OCI-LY7 (cell line): ENCODE results near the gene NDUFA7.
"Not testable (repeated sequence)": the region's sequence is repeated elsewhere in the genome, so short reads cannot be mapped to it uniquely, and the experiment has no call there.

Source experiments
- CTCF ChIP-seq: fragments of 200-600 bp; sonication (generic); conservative IDR thresholded peaks from 2 replicates; pipeline ENCODE4 v1.5.1; 2014; ENCODE audit warnings: mild to moderate bottlenecking, antibody characterized with exemption, low read length, moderate library complexity, mixed read lengths
- EZH2phosphoT487 ChIP-seq: fragments of 200-600 bp; sonication (generic); IDR thresholded peaks from 2 replicates; pipeline ENCODE4 v1.6.1; 2018; ENCODE audit warnings: low read depth, borderline replicate concordance, mild to moderate bottlenecking, mixed run types, antibody characterized with exemption, low read length, moderate library complexity, mixed read lengths

GRCh38 chr19:8276508-8276907 lies 44.7 kb downstream of the NDUFA7 start:
- TF ChIP-seq CTCF, EZH2phosphoT487: not testable (repeated sequence)
